ENCODE data around the gene TGFA.

The TGFA gene

DNA sequence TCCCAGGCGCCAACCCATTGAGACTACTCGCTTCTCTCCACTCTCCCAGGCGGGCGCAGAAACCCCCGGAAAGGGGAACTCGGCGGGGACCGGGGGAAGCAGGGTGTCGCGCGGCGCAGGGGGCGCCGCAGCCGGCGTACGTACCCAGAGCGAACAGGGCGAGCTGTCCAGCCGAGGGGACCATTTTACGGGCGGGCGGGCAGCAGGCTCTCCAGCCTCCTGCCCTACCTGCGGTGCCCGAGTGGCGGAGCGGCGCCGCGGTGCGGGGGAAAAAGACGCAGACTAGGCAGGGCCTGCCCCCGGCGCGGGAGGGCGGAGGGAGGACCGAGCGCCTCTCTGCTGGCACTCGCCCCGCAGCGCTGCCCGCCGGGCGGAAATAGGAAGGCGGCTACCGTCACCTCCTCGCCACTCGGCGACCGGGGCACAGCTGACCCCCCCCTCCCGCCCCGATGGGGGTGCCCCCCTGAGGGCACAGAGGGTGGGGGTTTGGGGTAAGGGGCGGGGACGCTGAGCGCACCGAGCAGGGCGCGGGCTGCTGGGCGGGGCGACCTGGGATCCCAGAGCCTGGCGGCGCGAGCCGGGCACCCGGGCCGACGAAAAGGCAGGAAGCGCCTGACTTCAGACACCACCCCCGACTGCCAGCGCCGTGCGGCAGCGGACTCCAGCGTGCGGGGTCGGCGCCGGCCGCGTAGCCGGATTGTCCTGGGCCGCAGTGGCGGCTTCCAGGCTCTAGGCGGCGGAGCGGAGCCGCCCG is at the start of gene TGFA:
TSS of gene TGFA (minus strand) at position 243 of the 754 bp plus-strand sequence. CDS start at position 184, 59 bp downstream.
- DNase-seq: peak; percentile 39

DNA sequence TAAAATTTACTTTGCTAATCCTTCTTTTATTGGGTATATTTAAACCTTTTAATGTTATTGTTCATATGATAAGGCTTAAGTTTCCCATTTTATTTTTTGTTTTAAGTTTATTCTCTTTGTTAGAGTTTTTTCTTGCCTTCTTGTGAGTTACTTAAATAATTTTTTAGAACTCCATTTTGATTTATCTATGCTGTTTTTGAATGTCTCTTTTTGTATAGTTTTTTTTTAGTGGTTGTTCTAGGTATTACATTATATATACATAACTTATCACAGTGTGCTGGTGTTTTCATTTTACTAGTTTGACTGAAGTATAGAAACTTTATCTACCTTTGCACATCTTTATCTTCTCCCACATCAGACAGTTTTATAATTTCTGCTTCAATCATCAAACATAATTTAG is 49.4 kb upstream of the TGFA start:
- DNase-seq: no peak

GRCh38 chr2:70598197-70598596 is 44.6 kb upstream of the TGFA start:
- DNase-seq: no peak

- DNase-seq: no peak
Measured at GRCh38 chr2:70596739-70597138, 43.1 kb upstream of the TGFA start.

DNA sequence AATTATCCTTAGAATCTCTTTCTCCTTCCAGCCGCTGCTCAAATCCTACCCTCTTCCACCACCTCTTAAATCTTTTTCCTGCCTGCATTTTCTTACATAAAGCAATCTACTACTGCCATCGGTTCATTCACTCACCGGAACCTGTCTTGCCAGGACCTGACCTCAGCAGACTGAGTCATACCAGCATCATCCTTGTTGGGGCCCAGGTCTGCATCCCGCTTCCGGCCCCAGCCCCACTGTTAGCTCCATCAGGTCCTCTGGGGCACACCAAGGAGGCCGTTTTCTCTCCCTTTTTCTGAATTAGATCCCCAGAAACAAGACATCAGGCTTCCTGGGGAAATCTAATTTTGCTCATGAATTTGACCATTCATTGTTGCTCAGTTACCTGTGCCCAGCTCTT is 42.7 kb upstream of the TGFA start:
- DNase-seq: no peak

GRCh38 chr2:70583091-70583490 is 29.5 kb upstream of the TGFA start:
- DNase-seq: no peak

- DNase-seq: no peak
Measured at GRCh38 chr2:70580352-70580751, 26.7 kb upstream of the TGFA start.

DNA sequence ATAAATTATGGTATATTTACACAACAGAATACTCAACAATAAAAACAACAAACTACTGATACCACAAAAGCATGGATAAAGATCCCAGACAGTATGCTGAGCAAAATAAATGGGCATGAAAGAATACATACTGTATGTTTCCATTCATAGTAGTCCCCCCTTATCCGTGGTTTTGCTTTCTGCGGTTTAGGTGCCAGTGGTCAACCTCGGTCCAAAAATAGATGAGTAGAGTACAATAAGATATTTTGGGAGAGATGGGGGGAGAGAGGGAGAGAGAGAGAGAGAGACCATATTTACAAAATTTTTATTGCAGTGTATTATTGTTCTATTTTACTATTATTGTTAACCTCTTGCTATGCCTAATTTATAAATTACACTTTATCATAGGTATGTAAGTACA is 21.0 kb upstream of the TGFA start:
- no peak for DNase-seq

DNA sequence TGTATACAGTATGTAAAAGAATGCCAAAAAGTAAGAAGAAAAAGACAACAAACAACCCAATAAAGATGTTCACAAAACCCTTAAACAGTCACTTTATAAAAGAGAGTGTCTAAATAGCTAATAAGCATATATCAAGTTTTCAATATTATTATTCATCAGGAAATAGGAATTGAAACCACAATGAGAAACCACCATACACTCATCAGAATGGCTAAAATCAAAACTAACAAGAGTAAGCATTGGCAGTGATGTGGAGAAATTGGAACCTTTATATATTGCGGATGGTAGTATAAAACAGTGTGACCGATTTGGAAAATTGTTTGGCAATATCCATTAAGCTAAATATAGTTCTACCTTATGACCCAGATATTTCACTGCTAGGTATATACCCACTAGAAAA is 20.5 kb upstream of the TGFA start:
- DNase-seq: no peak

GRCh38 chr2:70570041-70570661 is 16.5 kb upstream of the TGFA start:
- DNase-seq: no peak

- DNase-seq: no peak
Measured at GRCh38 chr2:70569559-70569958, 15.9 kb upstream of the TGFA start.

GRCh38 chr2:70566906-70567305 is 13.3 kb upstream of the TGFA start:
- no peak for DNase-seq

DNA sequence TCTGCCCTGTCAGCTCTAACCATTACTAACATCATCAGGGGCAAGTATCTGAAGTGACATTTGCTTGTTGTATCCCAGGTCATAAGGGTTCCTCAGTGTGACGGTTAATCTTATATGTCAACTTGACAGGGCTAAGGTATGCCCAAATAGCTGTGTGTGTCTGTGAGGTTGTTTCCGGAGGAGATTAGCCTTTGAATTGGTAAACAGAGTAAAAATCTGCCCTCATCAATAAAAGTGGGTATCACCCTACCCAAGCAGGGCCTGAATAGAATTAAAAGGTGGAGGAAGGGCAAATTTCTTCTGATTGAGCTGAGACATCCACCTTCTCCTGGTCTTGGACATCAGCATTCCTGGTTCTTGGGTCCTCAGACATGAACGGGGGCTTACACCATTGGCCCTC is 12.8 kb upstream of the TGFA start:
- DNase-seq: no peak

DNA sequence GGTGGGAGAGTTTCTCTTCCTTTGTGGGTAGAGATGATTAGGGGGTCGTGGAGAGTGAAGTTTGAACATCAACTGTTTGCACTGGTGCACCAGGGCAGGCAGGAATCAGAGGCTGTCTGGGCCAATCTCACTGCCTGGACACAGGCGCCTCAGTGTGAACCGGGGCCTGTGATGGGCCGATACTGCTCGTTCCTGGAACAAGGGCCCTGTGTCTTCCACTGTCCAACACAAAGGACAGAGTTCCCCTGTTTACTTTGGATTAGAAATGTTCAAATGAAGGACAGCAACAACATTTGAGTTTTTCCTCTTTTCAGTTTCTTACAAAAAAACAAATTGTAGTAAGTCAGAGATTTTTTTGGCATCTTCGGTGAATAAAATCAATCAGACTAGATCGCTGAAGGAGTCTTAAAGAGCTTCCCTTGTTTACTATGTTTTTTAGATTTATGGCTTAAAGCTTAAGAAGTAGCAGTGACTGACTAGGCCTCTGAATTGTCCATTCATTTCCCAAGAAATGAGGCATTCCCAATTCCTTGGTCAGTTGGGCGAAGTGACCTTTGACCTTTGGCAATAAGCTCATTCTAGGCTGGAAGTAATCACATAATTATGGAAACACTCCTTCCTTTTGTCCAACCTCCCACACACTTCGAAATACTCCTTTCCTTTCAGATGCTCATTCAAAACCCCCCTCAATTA is 11.6 kb upstream of the TGFA start:
- DNase-seq: no peak

GRCh38 chr2:70561893-70562292 is 8.3 kb upstream of the TGFA start:
- no peak for DNase-seq

GRCh38 chr2:70560442-70560841 is 6.8 kb upstream of the TGFA start:
- DNase-seq: no peak

GRCh38 chr2:70560040-70560439 is 6.4 kb upstream of the TGFA start:
- no peak for DNase-seq

DNA sequence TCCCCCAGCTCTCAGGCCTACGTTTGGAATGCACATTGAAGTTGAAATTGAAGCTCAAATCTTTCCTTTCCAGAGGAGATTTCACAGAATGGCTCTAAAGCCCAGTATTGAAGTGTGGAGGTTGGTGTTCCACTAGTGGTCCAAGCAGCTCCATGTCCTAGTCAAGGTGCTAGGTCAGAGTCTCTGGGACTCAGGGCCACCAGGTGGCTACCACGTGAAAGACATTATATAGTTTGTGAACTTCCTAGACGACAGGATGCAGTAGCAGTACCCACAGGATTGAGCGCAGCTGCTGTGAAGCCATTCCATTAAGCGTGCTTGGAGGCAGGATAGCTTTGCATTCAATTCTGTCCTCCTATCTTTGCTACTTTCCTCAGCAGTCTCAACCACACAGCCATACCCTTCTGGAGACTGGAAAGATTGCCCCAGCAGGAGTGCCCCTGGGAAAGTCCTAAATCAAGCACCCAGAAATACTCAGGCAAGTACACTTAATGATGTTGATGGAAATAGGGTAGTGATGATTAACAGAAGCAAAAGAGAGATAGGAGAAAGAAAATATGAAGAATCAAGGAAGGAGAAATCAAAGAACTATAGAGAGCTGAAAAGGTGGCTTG is 4.7 kb upstream of the TGFA start:
- no peak for DNase-seq

- DNase-seq: peak; percentile 47
Measured at GRCh38 chr2:70557171-70557838, 3.7 kb upstream of the TGFA start.

- no peak for DNase-seq
Measured at GRCh38 chr2:70556608-70557007, 3.0 kb upstream of the TGFA start.

GRCh38 chr2:70554338-70554892 is 789 bp upstream of the TGFA start:
- no peak for DNase-seq

GRCh38 chr2:70553334-70553583 is 367 bp downstream of the TGFA start:
- peak; percentile 50 for DNase-seq

All from NCI-H2107 (cell line).